GF-D8 (cell line): Measurements from ENCODE around the gene RPL35.

ENCODE experiments used
- DNase-seq: peaks from one replicate; lab custom pipeline; 2025; lab: John Stamatoyannopoulos, UW

RPL35 gene

GRCh38 chr9:124861342-124862229 is at the start of gene RPL35, which contains the start of gene ARPC5L:
Gene RPL35 (minus strand): TSS chr9:124861957. CDS start chr9:124861912, 45 bp downstream.
Gene ARPC5L (plus strand): TSS chr9:124862130. CDS start chr9:124869291, 7,161 bp downstream.
- DNase-seq: peak; percentile 80

DNA sequence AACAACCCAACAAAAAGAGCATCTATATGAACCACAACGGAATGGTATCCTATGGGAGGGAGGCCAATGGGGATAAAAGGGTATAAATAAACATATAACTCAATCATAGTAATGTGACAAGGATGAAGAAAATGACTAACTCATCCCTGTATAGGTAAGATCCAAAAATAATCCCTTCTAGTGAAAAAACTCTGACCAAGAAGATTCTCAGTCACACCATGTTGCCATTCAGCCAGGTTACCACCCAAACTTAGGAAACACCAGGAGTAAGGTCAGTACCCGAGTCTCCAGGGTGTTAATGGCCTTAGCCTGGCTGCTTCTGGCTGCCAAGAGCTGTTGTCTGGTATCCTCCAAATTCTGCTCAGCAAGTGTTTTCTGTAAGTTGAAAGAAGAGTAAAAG is 46.3 kb upstream of the RPL35 start:
- no peak for DNase-seq

GRCh38 chr9:124906966-124907365 is 45.2 kb upstream of the RPL35 start:
- no peak for DNase-seq

DNA sequence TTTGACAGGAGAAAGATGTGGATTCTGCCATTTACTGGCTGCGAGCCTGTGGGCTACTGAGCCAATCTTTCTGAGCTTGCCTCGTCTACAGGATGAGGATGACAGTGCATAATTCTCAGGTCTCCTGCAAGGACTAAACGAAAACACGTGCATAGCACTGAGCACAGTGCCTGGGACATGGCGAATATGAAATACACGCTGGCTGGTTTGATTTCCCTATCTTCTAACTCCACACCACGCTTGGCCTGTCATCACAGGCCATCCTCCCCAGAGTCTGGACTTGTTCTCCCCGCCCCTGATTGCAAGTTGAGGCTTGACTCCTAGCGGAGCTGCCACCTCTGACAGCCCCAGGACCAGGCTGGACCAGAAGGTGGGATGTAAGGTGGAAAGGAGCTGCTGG is 38.1 kb upstream of the RPL35 start:
- DNase-seq: no peak

DNA sequence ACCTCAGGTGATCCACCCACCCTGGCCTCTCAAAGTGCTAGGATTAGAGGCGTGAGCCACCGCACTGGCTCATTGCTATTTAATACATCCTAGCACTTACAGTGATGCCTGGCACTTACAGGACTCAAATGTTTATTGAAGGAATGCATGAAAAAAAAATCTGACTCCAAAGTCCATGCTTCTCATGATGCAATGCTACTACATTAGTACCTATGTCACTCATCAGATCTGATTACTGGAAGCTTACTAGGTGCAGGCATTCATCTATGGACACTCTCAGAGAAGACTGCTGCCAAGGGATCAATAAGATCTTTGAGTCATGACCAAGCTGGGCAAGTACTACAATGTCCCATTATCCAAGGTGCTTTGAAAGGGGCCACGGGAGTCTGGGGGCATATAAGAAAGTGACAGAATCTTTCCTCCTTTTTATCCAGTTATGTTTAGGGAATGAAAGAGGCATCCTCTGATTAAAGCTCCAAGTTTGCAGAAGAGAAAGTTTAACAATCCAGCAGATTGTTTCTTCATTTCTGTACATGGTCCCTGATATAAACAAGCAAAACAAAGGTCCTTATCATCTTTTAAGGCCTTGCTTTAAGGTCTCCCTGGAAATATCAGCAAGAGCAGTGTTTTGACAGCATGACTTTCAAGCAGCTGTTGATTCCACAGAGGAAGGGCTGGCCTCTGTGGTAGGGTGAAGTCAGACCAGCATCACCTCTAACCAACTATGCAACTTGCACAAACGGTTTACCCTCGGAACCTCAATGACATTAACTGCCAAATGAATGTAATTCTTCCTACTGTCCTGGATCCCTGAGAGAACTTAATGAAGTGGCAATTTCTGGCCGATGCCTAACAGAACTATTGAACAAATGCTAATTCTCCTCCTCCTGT is 36.1 kb upstream of the RPL35 start:
- no peak for DNase-seq

DNA sequence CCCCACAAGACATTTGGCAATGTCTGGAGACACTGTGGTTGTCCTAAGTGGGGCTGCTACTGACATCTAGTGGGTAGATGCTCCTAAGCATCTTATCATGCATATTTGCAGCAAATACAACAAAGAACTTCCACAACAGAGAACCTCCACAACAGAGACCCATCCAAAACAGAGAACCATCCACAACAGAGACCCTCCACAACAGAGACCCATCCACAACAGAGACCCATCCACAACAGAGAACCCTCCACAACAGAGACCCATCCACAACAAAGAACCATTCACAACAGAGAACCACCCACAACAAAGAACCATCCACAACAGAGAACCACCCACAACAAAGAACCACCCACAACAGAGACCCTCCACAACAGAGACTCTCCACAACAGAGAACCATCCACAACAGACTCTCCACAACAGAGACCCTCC is 33.0 kb upstream of the RPL35 start:
- no peak for DNase-seq

DNA sequence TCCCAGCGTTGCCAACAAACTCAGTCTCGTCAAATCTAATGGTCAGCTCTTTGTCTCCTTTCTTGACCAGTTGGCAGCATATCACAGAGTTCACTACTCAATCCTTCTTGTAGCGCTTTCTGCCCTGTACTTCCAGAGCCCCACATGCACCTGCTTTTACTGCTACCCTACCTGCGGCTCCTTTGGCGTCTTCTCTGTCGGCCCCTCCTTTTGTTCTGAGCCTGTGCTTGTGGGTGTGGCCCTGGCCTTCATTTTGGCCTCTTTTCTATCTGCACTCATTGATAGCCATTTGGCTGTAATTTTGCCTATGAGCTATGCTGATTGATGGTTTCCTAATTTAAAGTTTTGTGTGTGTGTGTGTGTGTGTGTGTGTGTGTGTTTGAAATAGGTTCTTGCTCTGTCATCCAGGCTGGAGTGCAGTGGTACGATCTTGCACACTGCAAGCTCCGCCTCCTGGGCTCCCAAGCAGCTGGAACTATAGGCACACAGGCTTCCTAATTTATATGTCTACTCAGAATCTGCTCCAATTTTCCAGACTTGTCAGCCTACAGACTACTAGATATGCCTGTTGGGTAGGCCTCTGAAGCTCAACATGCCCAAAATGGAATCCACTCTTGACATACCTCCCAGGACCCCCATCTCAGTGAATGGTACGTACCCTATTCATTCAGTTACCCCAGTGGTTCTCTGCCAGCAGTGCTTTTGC is 32.4 kb upstream of the RPL35 start:
- DNase-seq: no peak

- DNase-seq: no peak
Measured at GRCh38 chr9:124890179-124890578, 28.4 kb upstream of the RPL35 start.

GRCh38 chr9:124889006-124889405 is 27.2 kb upstream of the RPL35 start:
- no peak for DNase-seq

DNA sequence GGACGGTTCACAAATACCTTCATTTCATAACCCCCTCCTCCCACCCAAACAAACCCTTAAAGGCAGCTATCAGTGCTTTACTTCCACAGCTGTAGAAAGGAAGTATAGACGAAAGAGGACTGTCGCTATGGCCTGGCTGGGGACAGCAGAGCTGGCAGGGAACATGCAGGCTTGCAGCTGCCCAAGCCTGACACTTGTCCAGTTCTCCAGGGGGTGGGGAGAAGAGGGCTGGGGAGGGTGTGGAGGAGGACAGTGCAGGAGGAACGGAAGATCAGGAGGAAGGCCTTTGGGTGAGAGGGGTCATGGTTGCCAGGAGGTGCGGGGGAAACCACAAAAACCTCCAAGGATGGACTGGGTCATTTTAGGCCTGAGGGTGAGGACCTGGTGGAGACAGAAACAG is 26.1 kb upstream of the RPL35 start:
- no peak for DNase-seq

- DNase-seq: no peak
Measured at GRCh38 chr9:124886866-124887492, 25.2 kb upstream of the RPL35 start.

GRCh38 chr9:124886461-124886860 is 24.7 kb upstream of the RPL35 start:
- DNase-seq: no peak

GRCh38 chr9:124885551-124885950 is 23.8 kb upstream of the RPL35 start:
- no peak for DNase-seq

DNA sequence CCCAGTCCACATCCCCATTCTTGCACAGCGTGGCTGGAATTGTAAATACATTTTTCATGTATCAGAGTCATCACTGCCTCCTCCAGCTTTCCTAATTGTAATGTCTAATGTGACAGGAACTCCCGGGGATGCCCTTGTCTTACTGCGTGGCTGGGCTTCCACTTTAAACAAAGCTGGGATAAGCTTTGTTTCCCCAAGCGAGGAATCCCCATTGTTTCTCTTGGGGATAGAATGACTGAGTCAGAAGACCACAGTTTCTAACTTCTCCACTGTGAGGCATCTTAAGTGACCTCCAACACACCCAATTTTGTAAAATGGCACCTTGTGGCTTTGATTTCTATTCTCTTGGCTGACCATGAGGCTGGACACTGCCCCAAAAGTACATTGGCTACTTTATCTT is 22.6 kb upstream of the RPL35 start:
- no peak for DNase-seq

- DNase-seq: no peak
Measured at GRCh38 chr9:124882231-124882630, 20.5 kb upstream of the RPL35 start.

- DNase-seq: no peak
Measured at GRCh38 chr9:124881138-124881743, 19.5 kb upstream of the RPL35 start.

- no peak for DNase-seq
Measured at GRCh38 chr9:124880501-124880900, 18.7 kb upstream of the RPL35 start.

DNA sequence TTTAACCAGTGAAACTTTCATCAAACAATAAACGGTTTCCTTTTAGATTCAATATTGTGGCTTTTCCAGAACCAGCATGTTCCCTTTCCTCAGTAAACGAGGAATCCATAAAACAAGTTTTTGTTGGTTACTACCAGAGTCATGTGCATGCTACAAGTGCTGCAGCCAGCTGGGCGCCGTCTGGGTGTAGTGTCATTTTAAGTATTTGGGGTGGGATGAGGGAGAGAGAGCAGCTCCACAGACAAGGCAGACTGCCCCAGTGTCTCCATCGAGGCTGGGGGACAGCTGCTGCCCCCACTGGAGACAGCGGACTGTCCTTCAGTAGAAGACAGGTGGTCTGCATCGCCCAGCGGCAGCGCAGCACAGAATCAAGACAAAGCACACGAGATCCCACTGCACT is 17.5 kb upstream of the RPL35 start:
- DNase-seq: no peak

- DNase-seq: no peak
Measured at GRCh38 chr9:124878518-124878917, 16.8 kb upstream of the RPL35 start.

DNA sequence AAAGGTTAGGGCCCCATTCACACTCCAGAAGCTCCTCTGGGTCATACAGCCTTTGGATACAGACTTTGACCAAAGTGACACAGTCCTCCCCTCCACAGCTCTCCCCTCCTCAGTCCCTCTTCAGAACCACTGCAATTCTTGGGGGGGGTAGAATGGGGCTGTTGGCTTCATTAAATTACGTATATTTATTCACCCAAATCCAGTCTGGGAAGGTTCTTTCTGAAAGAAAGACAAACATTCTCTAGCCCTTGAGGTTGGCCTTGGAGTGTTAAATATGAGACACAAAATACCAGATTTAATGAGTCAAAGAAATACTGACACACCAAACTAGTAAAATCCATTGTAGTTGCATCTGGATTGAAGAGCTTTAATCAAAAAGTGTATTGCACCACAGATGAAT is 16.3 kb upstream of the RPL35 start:
- DNase-seq: no peak
